Fibroblast of skin of abdomen (primary cell): ENCODE data around the gene ZNF200. TPM values are rescaled to one million over a fixed set of nuclear protein-coding genes. Genes with fewer than 3 reads are reported as not detected.
A peak's percentile ranks its signal among the peaks of the same experiment; 100 is the strongest.
"Not testable (repeated sequence)": the region's sequence is repeated elsewhere in the genome, so short reads cannot be mapped to it uniquely, and the experiment has no call there.

ENCODE experiments used
- DNase-seq: peaks from one replicate; pipeline ENCODE4 v3.0.0-alpha.2; 2013
- polyA plus RNA-seq, 2 experiments: library from polyadenylated mRNA; unstranded; fragments of 120-200 nt; gene quantifications; one replicate each; pipeline ENCODE4 v1.2.1, GENCODE V29; 2013; ENCODE audit not compliant: insufficient read length in 2 of 2

ZNF200 gene
- 4.5 TPM for polyA plus RNA-seq (2013, experiment 1 of 2; ENCODE audit: insufficient read length)
- 3.7 TPM for polyA plus RNA-seq (2013, experiment 2 of 2; ENCODE audit: insufficient read length)

GRCh38 chr16:3234857-3235561 is at the start of gene ZNF200:
Gene ZNF200, minus strand, starts transcription at chr16:3235158. Its CDS starts 1,403 bp downstream, at chr16:3233755.
- peak; percentile 95 for DNase-seq

- no peak for DNase-seq
Observed at GRCh38 chr16:3283543-3284447, 48.8 kb upstream of the ZNF200 start.

GRCh38 chr16:3282730-3283542 is 48.0 kb upstream of the ZNF200 start, which contains the start of gene ZNF263:
Gene ZNF263, plus strand, starts transcription at chr16:3283491. Its CDS starts 328 bp downstream, at chr16:3283819.
- peak; percentile 98 for DNase-seq

GRCh38 chr16:3282103-3282729 is 47.3 kb upstream of the ZNF200 start:
- DNase-seq = peak; percentile 73

- no peak for DNase-seq
Observed at GRCh38 chr16:3281222-3281820, 46.4 kb upstream of the ZNF200 start.

- no peak for DNase-seq
Observed at GRCh38 chr16:3276679-3277078, 41.7 kb upstream of the ZNF200 start.

- no peak for DNase-seq
Observed at GRCh38 chr16:3274947-3275346, 40.0 kb upstream of the ZNF200 start.

GRCh38 chr16:3274490-3274889 is 39.5 kb upstream of the ZNF200 start:
- no peak for DNase-seq

- DNase-seq = not testable (repeated sequence)
Observed at GRCh38 chr16:3271281-3271680, 36.3 kb upstream of the ZNF200 start.

GRCh38 chr16:3270718-3271117 is 35.8 kb upstream of the ZNF200 start:
- not testable (repeated sequence) for DNase-seq

- DNase-seq = no peak
Observed at GRCh38 chr16:3268294-3268693, 33.3 kb upstream of the ZNF200 start.

- DNase-seq = peak; percentile 36
Observed at GRCh38 chr16:3266873-3267537, 32.0 kb upstream of the ZNF200 start.

GRCh38 chr16:3264137-3265036 is 29.4 kb upstream of the ZNF200 start:
- peak; percentile 99 for DNase-seq

GRCh38 chr16:3262517-3262916 is 27.6 kb upstream of the ZNF200 start:
- no peak for DNase-seq

GRCh38 chr16:3259836-3260235 is 24.9 kb upstream of the ZNF200 start:
- no peak for DNase-seq

GRCh38 chr16:3256866-3257465 is 22.0 kb upstream of the ZNF200 start:
- no peak for DNase-seq

GRCh38 chr16:3256146-3256865 is 21.3 kb upstream of the ZNF200 start, which contains the start of gene MEFV:
Gene MEFV, minus strand, starts transcription at chr16:3256633. Its CDS starts 46 bp downstream, at chr16:3256587.
- no peak for DNase-seq

GRCh38 chr16:3254309-3254708 is 19.4 kb upstream of the ZNF200 start:
- no peak for DNase-seq

- no peak for DNase-seq
Observed at GRCh38 chr16:3252967-3253366, 18.0 kb upstream of the ZNF200 start.
